OCI-LY3 (cell line): ENCODE results near the gene MSH4.
"Not testable (repeated sequence)": the region's sequence is repeated elsewhere in the genome, so short reads cannot be mapped to it uniquely, and the experiment has no call there.

Source experiments
- H2AFZ ChIP-seq: fragments of 200-600, 300-600 bp; shearing (Covaris generic); 2 replicates; pipeline ENCODE4 v1.6.0; 2014; ENCODE audit warnings: antibody characterized with exemption, low read depth, low read length
- H3K27ac ChIP-seq: fragments of 200-600, 300-600 bp; sonication (generic); 2 replicates; pipeline ENCODE4 v1.5.1; 2014; ENCODE audit warnings: mild to moderate bottlenecking, low read length, moderate library complexity, mixed read lengths
- H3K27me3 ChIP-seq: fragments of 200-600, 300-600 bp; sonication (generic); 2 replicates; pipeline ENCODE4 v1.6.1; 2014; ENCODE audit warnings: low read depth, low read length, mixed read lengths
- H3K36me3 ChIP-seq: fragments of 200-600, 300-600 bp; sonication (generic); replicated peaks from 2 replicates; pipeline ENCODE3; 2014; ENCODE audit warnings: low read depth, low read length, mixed read lengths
- H3K4me1 ChIP-seq: fragments of 300-600, 200-600 bp; sonication (generic); 2 replicates; pipeline ENCODE4 v1.6.1; 2014; ENCODE audit warnings: low read length, mixed read lengths
- H3K4me2 ChIP-seq: fragments of 200-600, 300-600 bp; sonication (generic); 2 replicates; pipeline ENCODE4 v1.6.1; 2014; ENCODE audit warnings: low read length, mixed read lengths
- H3K4me3 ChIP-seq: fragments of 300-600, 200-600 bp; sonication (generic); 2 replicates; pipeline ENCODE4 v1.5.1; 2014; ENCODE audit warnings: antibody characterized with exemption, mild to moderate bottlenecking, low read length, moderate library complexity
- H3K79me2 ChIP-seq: fragments of 300-600, 200-600 bp; shearing (Covaris generic); 2 replicates; pipeline ENCODE4 v1.6.1; 2014; ENCODE audit warnings: mild to moderate bottlenecking, low read length, mixed read lengths
- H3K9ac ChIP-seq: fragments of 300-600, 200-600 bp; shearing (Covaris generic); 2 replicates; pipeline ENCODE4 v1.6.0; 2014; ENCODE audit warnings: mild to moderate bottlenecking, low read length, moderate library complexity
- H3K9me3 ChIP-seq: fragments of 200-600, 300-600 bp; shearing (Covaris generic); 2 replicates; pipeline ENCODE4 v1.6.1; 2014; ENCODE audit warnings: low read length, mixed read lengths; ENCODE audit not compliant: insufficient read depth
- H4K20me1 ChIP-seq: fragments of 200-600, 300-600 bp; sonication (generic); 2 replicates; pipeline ENCODE4 v1.6.1; 2016; ENCODE audit warnings: low read length, mixed read lengths; ENCODE audit not compliant: insufficient read depth
- EZH2phosphoT487 ChIP-seq: fragments of 200-600 bp; shearing (Covaris generic); IDR thresholded peaks from 2 replicates; pipeline ENCODE4 v1.6.1; 2018; ENCODE audit warnings: antibody characterized with exemption, mixed run types, low read depth
- TF ChIP-seq, protein P1 (sequence below): fragments of 200-600, 300-600 bp; sonication (generic); IDR thresholded peaks from 2 replicates; pipeline ENCODE4 v1.5.1; 2014; ENCODE audit warnings: antibody characterized with exemption, low read length, low read depth

Gene MSH4

DNA sequence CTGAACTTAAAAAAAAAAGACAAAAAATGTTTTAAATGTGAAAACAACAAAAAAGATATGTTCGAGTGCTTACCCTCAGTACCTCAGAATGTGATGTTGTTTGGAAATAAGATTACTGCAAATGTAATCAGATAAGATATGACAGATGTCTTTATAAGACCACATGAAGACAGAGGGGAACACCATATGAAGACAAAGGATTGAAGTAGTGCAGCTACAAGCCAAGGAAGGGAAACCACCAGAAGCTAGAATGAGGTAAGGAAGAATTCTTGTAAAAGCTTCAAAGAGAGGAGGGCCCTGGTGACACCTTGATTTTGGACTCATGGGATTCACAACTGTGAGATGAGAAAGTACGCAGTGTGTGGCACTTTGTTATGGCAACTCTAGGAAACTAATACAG, 120.2 kb downstream of the MSH4 start:
- H3K27ac ChIP-seq: no peak overlapping the region
- H4K20me1 ChIP-seq: no peaks in the 10 kb centered on the region
- no peak for TF ChIP-seq EZH2phosphoT487
- TF ChIP-seq, protein P1, sequence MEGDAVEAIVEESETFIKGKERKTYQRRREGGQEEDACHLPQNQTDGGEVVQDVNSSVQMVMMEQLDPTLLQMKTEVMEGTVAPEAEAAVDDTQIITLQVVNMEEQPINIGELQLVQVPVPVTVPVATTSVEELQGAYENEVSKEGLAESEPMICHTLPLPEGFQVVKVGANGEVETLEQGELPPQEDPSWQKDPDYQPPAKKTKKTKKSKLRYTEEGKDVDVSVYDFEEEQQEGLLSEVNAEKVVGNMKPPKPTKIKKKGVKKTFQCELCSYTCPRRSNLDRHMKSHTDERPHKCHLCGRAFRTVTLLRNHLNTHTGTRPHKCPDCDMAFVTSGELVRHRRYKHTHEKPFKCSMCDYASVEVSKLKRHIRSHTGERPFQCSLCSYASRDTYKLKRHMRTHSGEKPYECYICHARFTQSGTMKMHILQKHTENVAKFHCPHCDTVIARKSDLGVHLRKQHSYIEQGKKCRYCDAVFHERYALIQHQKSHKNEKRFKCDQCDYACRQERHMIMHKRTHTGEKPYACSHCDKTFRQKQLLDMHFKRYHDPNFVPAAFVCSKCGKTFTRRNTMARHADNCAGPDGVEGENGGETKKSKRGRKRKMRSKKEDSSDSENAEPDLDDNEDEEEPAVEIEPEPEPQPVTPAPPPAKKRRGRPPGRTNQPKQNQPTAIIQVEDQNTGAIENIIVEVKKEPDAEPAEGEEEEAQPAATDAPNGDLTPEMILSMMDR: no peak

GRCh38 chr1:75922698-75923097, 126.0 kb downstream of the MSH4 start:
- Histone ChIP-seq H3K4me1 (no peaks in the 10 kb centered on the region; the same call in 1 of the 2 replicates), H3K9me3 (no peaks in the 10 kb centered on the region), H3K27ac (no peak overlapping the region), H3K4me3 (no peak overlapping the region), H3K36me3 (no peaks in the 10 kb centered on the region), H3K79me2 (no peaks in the 10 kb centered on the region), H3K27me3 (no peaks in the 10 kb centered on the region), H4K20me1 (no peaks in the 10 kb centered on the region), H3K4me2 (no peak overlapping the region), H2AFZ (no peak overlapping the region), H3K9ac (no peak overlapping the region)
- no peak for TF ChIP-seq EZH2phosphoT487
- TF ChIP-seq, protein P1: no peak

More for the DNA sequence above, 120.2 kb downstream of the MSH4 start:
- Histone ChIP-seq H3K79me2 (no peaks in the 10 kb centered on the region), H2AFZ (no peak overlapping the region), H3K27me3 (no peaks in the 10 kb centered on the region), H3K4me3 (no peak overlapping the region), H3K36me3 (no peaks in the 10 kb centered on the region), H3K4me2 (no peak overlapping the region), H3K9me3 (no peaks in the 10 kb centered on the region), H3K9ac (no peak overlapping the region), H3K4me1 (no peaks in the 10 kb centered on the region)

DNA sequence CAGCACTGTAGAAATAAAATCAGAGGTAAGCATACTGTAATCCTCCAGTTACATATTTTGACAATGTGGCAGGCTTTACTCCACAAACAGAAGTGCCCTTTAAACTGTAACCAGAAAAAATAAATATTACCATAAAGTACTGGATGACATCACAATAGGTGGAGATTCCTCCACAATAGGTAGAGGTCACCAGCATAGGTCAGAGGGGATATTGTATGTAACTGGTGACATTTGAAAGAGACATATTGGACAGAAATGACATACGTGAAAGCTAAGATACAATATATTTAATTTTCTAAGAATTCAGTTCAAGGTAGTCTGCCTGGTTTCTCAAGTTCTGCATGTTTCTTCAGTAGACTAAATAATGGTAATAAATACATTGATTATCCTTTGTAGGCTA, 135.6 kb downstream of the MSH4 start, which contains the start of gene ASB17:
Gene ASB17, minus strand, starts transcription at position 101 of the 400 bp plus-strand sequence. CDS start 113 bp downstream, outside the sequence.
- TF ChIP-seq, protein P1: no peak
- no peak for TF ChIP-seq EZH2phosphoT487
- no peak within 1 kb of the TSS for H3K27ac ChIP-seq
- H3K9ac ChIP-seq: no peak within 1 kb of the TSS

GRCh38 chr1:75937034-75937433, 140.4 kb downstream of the MSH4 start:
- H3K79me2 ChIP-seq: no peaks in the 10 kb centered on the region
- H3K4me3 ChIP-seq: no peak overlapping the region
- no peaks in the 10 kb centered on the region for H3K36me3 ChIP-seq
- TF ChIP-seq, protein P1: no peak
- TF ChIP-seq EZH2phosphoT487: no peak
- no peaks in the 10 kb centered on the region for H4K20me1 ChIP-seq
- no peaks in the 10 kb centered on the region for H3K4me1 ChIP-seq
- H3K9me3 ChIP-seq: no peaks in the 10 kb centered on the region
- H3K27ac ChIP-seq: no peak overlapping the region
- H2AFZ ChIP-seq: no peak overlapping the region
- no peaks in the 10 kb centered on the region for H3K27me3 ChIP-seq
- H3K9ac ChIP-seq: no peak overlapping the region
- H3K4me2 ChIP-seq: no peak overlapping the region

More for the DNA sequence above, 135.6 kb downstream of the MSH4 start, which contains the start of gene ASB17:
- Histone ChIP-seq H3K27me3 (no peaks in the 10 kb centered on the region), H2AFZ (no peak within 1 kb of the TSS), H3K4me2 (no peak within 1 kb of the TSS), H3K9me3 (no peaks in the 10 kb centered on the region), H3K4me1 (no peaks in the 10 kb centered on the region), H3K79me2 (no peaks in the 10 kb centered on the region), H4K20me1 (no peaks in the 10 kb centered on the region), H3K4me3 (no peak within 1 kb of the TSS), H3K36me3 (no peaks in the 10 kb centered on the region)

DNA sequence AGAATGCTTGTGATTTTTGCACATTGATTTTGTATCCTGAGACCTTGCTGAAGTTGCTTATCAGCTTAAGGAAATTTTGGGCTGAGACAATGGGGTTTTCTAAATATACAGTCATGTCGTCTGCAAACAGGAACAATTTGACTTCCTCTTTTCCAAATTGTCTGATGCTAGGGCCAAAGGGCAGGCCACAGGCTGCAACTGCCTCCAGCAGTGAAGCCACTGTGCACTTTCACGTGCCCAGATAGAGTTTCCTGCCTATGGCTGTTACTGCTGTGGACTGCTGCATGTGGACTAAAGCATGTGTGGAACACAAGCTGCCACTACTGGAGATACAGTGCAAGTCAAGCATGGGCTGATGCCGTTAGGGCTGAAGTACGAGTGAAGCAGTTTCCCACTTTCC, 146.4 kb downstream of the MSH4 start:
- not testable (repeated sequence) for H4K20me1 ChIP-seq, H2AFZ ChIP-seq, H3K27ac ChIP-seq

More for the DNA sequence above, 146.4 kb downstream of the MSH4 start:
- H3K4me3 ChIP-seq, H3K27me3 ChIP-seq, H3K4me2 ChIP-seq, H3K9me3 ChIP-seq, H3K79me2 ChIP-seq, H3K36me3 ChIP-seq, H3K9ac ChIP-seq, H3K4me1 ChIP-seq: not testable (repeated sequence)
